Mesendoderm (in vitro differentiated cells): ENCODE data around the gene ZMYND8.
"Not testable (repeated sequence)": the region's sequence is repeated elsewhere in the genome, so short reads cannot be mapped to it uniquely, and the experiment has no call there.

Experiments
- DNase-seq: peaks from one replicate; pipeline ENCODE4 v3.0.0; 2013
- H2AK5ac ChIP-seq: 2 replicates; pipeline ENCODE4 v1.6.1; 2013; ENCODE audit warnings: low read length, inconsistent platforms
- H2BK120ac ChIP-seq: 2 replicates; pipeline ENCODE4 v1.6.1; 2013; ENCODE audit warnings: low read depth, mild to moderate bottlenecking, low read length, moderate library complexity, mixed read lengths
- H2BK15ac ChIP-seq: replicated peaks from 2 replicates; pipeline ENCODE4 v1.6.1; 2013; ENCODE audit warnings: low read depth, mild to moderate bottlenecking, moderate library complexity
- H2BK5ac ChIP-seq: 2 replicates; pipeline ENCODE4 v1.6.1; 2013; ENCODE audit warnings: low read length, inconsistent platforms
- H3K18ac ChIP-seq: 2 replicates; pipeline ENCODE4 v1.6.1; 2013; ENCODE audit warnings: mild to moderate bottlenecking, low read length, mixed read lengths
- H3K23ac ChIP-seq: one replicate; pipeline ENCODE4 v1.6.1; 2013; ENCODE audit warnings: low read length
- H3K27ac ChIP-seq: 2 replicates; pipeline ENCODE4 v1.5.1; 2013; ENCODE audit warnings: low read depth, mild to moderate bottlenecking, inconsistent platforms, low read length, moderate library complexity
- H3K27me3 ChIP-seq: 2 replicates; pipeline ENCODE4 v1.6.1; 2013; ENCODE audit warnings: low read length, control low read depth, mild to moderate bottlenecking, inconsistent platforms; ENCODE audit not compliant: insufficient read depth, poor library complexity
- H3K36me3 ChIP-seq: 2 replicates; pipeline ENCODE4 v1.6.1; 2013; ENCODE audit warnings: low read length, inconsistent platforms; ENCODE audit not compliant: control insufficient read depth, insufficient read depth
- H3K4ac ChIP-seq: one replicate; pipeline ENCODE4 v1.6.1; 2013; ENCODE audit warnings: low read depth, mild to moderate bottlenecking, low read length, moderate library complexity
- H3K4me1 ChIP-seq: 2 replicates; pipeline ENCODE4 v1.6.1; 2013; ENCODE audit warnings: low read depth, low read length, inconsistent platforms; ENCODE audit not compliant: control insufficient read depth
- H3K4me2 ChIP-seq: 2 replicates; pipeline ENCODE4 v1.6.1; 2013; ENCODE audit warnings: low read length
- H3K4me3 ChIP-seq: 2 replicates; pipeline ENCODE4 v1.5.1; 2013; ENCODE audit warnings: mild to moderate bottlenecking, low read length
- H3K56ac ChIP-seq: one replicate; pipeline ENCODE4 v1.6.1; 2013; ENCODE audit warnings: low read length
- H3K79me1 ChIP-seq: 2 replicates; pipeline ENCODE4 v1.6.1; 2013; ENCODE audit warnings: low read length, inconsistent platforms
- H3K79me2 ChIP-seq: 2 replicates; pipeline ENCODE4 v1.6.1; 2013; ENCODE audit warnings: mild to moderate bottlenecking, low read length; ENCODE audit not compliant: control insufficient read depth, insufficient read depth
- H3K9ac ChIP-seq: 2 replicates; pipeline ENCODE4 v1.6.1; 2013; ENCODE audit warnings: low read length, inconsistent platforms
- H4K5ac ChIP-seq: one replicate; pipeline ENCODE4 v1.6.1; 2013; ENCODE audit warnings: low read length
- H4K8ac ChIP-seq: one replicate; pipeline ENCODE4 v1.6.1; 2013; ENCODE audit warnings: low read depth, mild to moderate bottlenecking, control low read depth, low read length, moderate library complexity
- WGBS: extraction: QIAGEN DNeasy Blood & Tissue Kit; methylation state at CpG from one replicate; pipeline ENCODE4 v1.1.7; 2013; ENCODE audit warnings: low lambda C conversion rate, missing lambda C conversion rate; ENCODE audit not compliant: insufficient coverage; ENCODE audit errors: extremely low coverage; 5-methylcytosine and 5-hydroxymethylcytosine counted together

ZMYND8 gene

DNA sequence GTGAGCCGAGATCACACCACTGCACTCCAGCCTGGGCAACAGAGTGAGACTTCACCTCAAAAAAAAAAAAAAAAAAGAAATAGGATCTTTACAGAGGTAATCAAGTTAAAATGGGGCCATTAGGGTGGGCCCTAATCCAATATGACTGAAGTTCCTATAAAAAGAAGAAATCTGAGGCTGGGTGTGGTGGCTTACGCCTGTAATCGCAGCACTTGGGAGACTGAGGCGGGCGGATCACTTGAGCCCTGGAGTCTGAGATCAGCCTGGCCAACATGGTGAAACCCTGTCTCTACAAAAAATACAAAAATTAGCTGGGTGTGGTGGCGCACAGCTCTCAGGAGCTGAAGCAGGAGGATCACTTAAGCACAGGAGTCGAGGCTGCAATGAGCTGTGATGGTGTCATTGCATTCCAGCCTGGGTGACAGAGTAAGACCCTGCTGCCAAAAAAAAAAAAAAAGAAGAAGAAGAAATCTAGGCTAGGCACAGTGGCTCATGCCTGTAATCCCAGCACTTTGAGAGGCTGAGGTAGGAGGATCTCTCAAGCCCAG is 19.7 kb upstream of the ZMYND8 start:
- not testable (repeated sequence) for H3K56ac ChIP-seq, H4K8ac ChIP-seq, H3K4me2 ChIP-seq, H3K18ac ChIP-seq, H3K23ac ChIP-seq, H2BK5ac ChIP-seq, H2BK120ac ChIP-seq, H4K5ac ChIP-seq, H3K79me1 ChIP-seq, H3K27ac ChIP-seq, H3K79me2 ChIP-seq, H2BK15ac ChIP-seq, H3K9ac ChIP-seq, H3K4me3 ChIP-seq, H3K4me1 ChIP-seq, H3K27me3 ChIP-seq, H3K36me3 ChIP-seq, H2AK5ac ChIP-seq
- peak; percentile 57 for DNase-seq
- H3K4ac ChIP-seq = peak overlapping the region; percentile 60
- no CpG with 5 or more reads among the region's 7 CpGs for WGBS

DNA sequence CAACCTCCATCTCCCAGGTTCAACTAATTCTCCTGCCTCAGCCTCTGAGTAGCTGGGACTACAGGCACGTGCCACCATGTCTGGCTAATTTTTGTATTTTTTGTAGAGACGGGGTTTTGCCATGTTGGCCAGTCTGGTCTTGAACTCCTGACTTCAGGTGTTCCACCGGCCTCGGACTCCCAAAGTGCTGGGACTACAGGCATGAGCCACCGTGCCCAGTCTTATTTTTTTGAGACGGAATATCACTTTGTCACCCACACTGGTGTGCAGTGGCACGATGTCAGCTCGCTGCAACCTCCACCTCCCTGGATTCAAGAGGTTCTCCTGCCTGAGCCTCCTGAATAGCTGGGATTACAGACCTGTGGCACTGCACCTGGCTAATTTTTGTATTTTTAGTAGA is 17.6 kb upstream of the ZMYND8 start:
- not testable (repeated sequence) for H4K5ac ChIP-seq, H2AK5ac ChIP-seq, H3K9ac ChIP-seq, H2BK5ac ChIP-seq, H4K8ac ChIP-seq, H2BK15ac ChIP-seq, H3K4me1 ChIP-seq, H3K23ac ChIP-seq, H3K56ac ChIP-seq, H3K79me2 ChIP-seq, H3K4me3 ChIP-seq, H3K36me3 ChIP-seq, DNase-seq, H3K18ac ChIP-seq, H3K79me1 ChIP-seq, H3K4ac ChIP-seq, H3K27ac ChIP-seq, H2BK120ac ChIP-seq, H3K27me3 ChIP-seq, H3K4me2 ChIP-seq
- no CpG with 5 or more reads among the region's 8 CpGs for WGBS

DNA sequence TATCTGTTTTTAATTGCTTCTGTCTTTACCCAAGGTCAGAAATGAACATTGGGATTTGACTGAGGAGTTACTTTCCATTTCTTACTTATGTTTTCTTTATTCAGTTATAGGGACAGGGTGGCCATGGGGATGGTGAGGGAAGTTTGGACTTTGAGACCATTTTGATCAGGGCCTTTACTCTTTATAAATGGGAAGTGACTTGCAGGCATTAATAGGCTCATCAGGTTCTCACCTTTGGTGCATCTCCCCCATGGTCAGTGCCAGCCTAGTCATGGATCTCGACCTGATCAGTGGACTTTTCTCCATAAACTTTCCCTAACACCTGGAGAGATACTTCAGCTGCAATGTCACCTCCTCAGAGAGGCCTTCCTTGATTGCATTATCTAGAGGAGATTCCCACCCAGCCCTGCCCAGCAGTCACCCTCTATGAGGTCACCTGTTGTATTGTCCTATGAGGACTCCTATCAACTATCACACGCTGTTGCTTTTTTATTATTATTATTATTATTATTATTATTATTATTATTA is 16.8 kb upstream of the ZMYND8 start:
- H3K18ac ChIP-seq = no peak overlapping the region
- H3K23ac ChIP-seq = no peak overlapping the region

DNA sequence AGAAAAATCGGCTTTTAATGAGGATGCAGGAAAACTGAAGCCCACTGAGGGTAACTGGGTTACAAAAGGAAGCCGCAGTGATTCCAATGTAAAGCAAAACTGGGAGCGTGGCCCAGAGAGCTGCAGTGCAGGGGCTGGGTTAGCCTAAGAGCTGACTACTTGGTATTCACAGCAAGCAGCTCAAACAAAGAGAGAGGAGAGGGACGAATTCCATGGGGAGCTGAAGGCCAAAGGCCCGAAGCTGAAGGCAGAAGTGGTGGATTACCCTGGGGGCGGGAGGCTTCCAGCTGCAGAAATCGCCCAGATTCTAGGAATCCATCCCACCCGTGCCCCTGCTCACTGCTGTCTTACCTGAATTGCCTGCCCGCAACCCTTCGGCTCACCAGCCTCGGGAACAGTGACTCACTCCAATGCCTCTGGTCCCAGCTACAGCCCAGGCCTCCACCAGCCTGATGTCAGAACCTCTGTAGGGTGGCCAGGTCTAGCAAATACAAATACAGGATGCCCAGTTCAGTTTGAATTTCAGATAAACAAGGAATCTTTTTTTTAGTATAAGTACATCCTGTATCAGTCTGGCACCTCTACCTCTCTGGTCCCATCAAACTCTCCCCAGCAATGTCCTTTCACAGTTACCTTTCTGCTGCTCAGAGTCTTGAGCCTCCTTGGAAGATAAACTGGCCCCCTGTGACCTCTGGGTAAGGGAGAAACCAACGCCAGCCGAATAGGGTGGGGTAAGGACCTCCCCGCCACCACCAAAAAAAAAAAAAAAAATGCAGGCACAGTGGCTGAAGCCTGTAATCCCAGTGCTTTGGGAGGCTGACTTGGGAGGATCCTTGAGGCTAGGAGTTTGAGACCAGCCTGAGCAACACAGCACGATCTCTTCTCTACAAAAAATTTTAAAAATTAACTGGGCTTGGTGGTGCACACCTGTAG is 14.6 kb upstream of the ZMYND8 start:
- no peak overlapping the region for H3K4me2 ChIP-seq
- peak overlapping the region; percentile 88 for H3K4ac ChIP-seq
- H3K36me3 ChIP-seq = no peaks in the 10 kb centered on the region
- no peak overlapping the region for H2AK5ac ChIP-seq
- no peak overlapping the region for H3K4me3 ChIP-seq
- H3K56ac ChIP-seq = peak overlapping the region; percentile 6
- H2BK5ac ChIP-seq = no peak overlapping the region
- peaks cover 11% of the 10 kb centered on the region for H3K79me2 ChIP-seq
- peak overlapping the region; percentile 33 for H3K18ac ChIP-seq
- DNase-seq = peak; percentile 83
- peak overlapping the region; percentile 3 for H3K27ac ChIP-seq
- WGBS = no CpG with 5 or more reads among the region's 15 CpGs
- peaks cover 4% of the 10 kb centered on the region for H3K4me1 ChIP-seq
- H3K79me1 ChIP-seq = no peaks in the 10 kb centered on the region
- no peak overlapping the region for H4K8ac ChIP-seq
- no peaks in the 10 kb centered on the region for H3K27me3 ChIP-seq
- H3K23ac ChIP-seq = no peak overlapping the region
- no peak overlapping the region for H4K5ac ChIP-seq
- no peak overlapping the region for H3K9ac ChIP-seq
- no peak overlapping the region for H2BK120ac ChIP-seq
- H2BK15ac ChIP-seq = no peak overlapping the region

More for the DNA sequence above, 16.8 kb upstream of the ZMYND8 start:
- H2BK5ac ChIP-seq = no peak overlapping the region
- no peaks in the 10 kb centered on the region for H3K27me3 ChIP-seq
- H2BK15ac ChIP-seq = no peak overlapping the region
- H3K4me1 ChIP-seq = peaks cover 4% of the 10 kb centered on the region
- no peak overlapping the region for H3K4me2 ChIP-seq
- H2BK120ac ChIP-seq = no peak overlapping the region
- H2AK5ac ChIP-seq = no peak overlapping the region
- H3K4ac ChIP-seq = no peak overlapping the region
- DNase-seq = no peak
- H3K79me1 ChIP-seq = no peaks in the 10 kb centered on the region
- WGBS = no CpG with 5 or more reads among the region's 2 CpGs
- H3K27ac ChIP-seq = no peak overlapping the region
- H4K8ac ChIP-seq = no peak overlapping the region
- no peaks in the 10 kb centered on the region for H3K36me3 ChIP-seq
- peaks cover 2% of the 10 kb centered on the region for H3K79me2 ChIP-seq
- H3K56ac ChIP-seq = peak overlapping the region; percentile 31
- no peak overlapping the region for H4K5ac ChIP-seq
- H3K4me3 ChIP-seq = no peak overlapping the region
- H3K9ac ChIP-seq = no peak overlapping the region

DNA sequence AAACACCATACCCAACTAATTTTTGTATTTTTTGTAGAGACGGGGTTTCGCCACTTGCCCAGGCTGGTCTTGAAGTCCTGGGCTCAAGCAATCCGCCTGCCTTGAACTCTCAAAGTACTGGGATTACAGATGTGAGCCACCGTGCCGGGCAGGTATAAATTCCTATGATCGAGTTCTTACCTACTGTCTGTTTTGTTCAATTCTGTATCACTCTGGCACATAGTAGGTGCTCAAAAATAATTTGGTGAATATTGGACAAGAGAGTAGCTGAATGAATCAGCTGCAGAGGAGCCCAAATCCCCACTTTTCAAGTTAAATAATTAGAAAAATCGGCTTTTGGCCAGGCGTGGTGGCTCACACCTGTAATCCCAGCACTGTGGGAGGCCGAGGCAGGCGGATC is 13.7 kb upstream of the ZMYND8 start:
- Histone ChIP-seq H3K18ac (peak overlapping the region; percentile 83), H3K27me3 (no peaks in the 10 kb centered on the region), H3K4me1 (peaks cover 4% of the 10 kb centered on the region), H4K8ac (no peak overlapping the region), H3K9ac (no peak overlapping the region), H2BK5ac (no peak overlapping the region), H3K79me1 (no peaks in the 10 kb centered on the region), H3K4me2 (no peak overlapping the region), H4K5ac (no peak overlapping the region), H3K23ac (no peak overlapping the region), H3K36me3 (no peaks in the 10 kb centered on the region), H3K56ac (no peak overlapping the region), H3K4me3 (no peak overlapping the region), H3K4ac (no peak overlapping the region), H2BK15ac (no peak overlapping the region), H2BK120ac (peak overlapping the region; percentile 61), H3K79me2 (peaks cover 13% of the 10 kb centered on the region), H2AK5ac (no peak overlapping the region), H3K27ac (no peak overlapping the region)
- DNase-seq = no peak
- WGBS = no CpG with 5 or more reads among the region's 10 CpGs
